HepG2 (cell line): ENCODE data around the gene SLC25A47. TPM values are rescaled to one million over a fixed set of nuclear protein-coding genes. Genes with fewer than 3 reads are reported as not detected.

Experiments used
- ARID4A ChIP-seq: sonication (generic); formaldehyde crosslinking; IDR thresholded peaks from 2 replicates; pipeline ENCODE4 v1.5.0; 2020; ENCODE audit warnings: mild to moderate bottlenecking, missing genetic modification reagents, borderline replicate concordance
- ATAD3A ChIP-seq: sonication (generic); formaldehyde crosslinking; IDR thresholded peaks from 2 replicates; pipeline ENCODE4 v1.4.0; 2020; ENCODE audit warnings: missing genetic modification reagents
- ATRX ChIP-seq: sonication (generic); formaldehyde crosslinking; IDR thresholded peaks from 2 replicates; pipeline ENCODE4 v1.4.0; 2020; ENCODE audit warnings: missing genetic modification reagents, borderline replicate concordance
- GMEB1 ChIP-seq: sonication (generic); formaldehyde crosslinking; IDR thresholded peaks from 2 replicates; pipeline ENCODE4 v1.5.1; 2020; ENCODE audit warnings: missing genetic modification reagents, mild to moderate bottlenecking, borderline replicate concordance
- HOXD1 ChIP-seq: sonication (generic); formaldehyde crosslinking; IDR thresholded peaks from 2 replicates; pipeline ENCODE4 v1.5.0; 2020; ENCODE audit warnings: missing genetic modification reagents
- KMT2A ChIP-seq: sonication (generic); formaldehyde crosslinking; IDR thresholded peaks from 2 replicates; pipeline ENCODE4 v1.4.0; 2020; ENCODE audit warnings: missing genetic modification reagents
- LBX2 ChIP-seq: sonication (generic); formaldehyde crosslinking; IDR thresholded peaks from 2 replicates; pipeline ENCODE4 v1.5.0; 2020; ENCODE audit warnings: missing genetic modification reagents, mild to moderate bottlenecking, borderline replicate concordance
- MLXIP ChIP-seq: sonication (generic); formaldehyde crosslinking; IDR thresholded peaks from 2 replicates; pipeline ENCODE4 v1.9.0; 2021; ENCODE audit warnings: missing genetic modification reagents, borderline replicate concordance
- ZBTB42 ChIP-seq: sonication (generic); formaldehyde crosslinking; IDR thresholded peaks from 2 replicates; pipeline ENCODE4 v1.5.0; 2020; ENCODE audit warnings: mild to moderate bottlenecking, missing genetic modification reagents
- ZNF235 ChIP-seq: sonication (generic); formaldehyde crosslinking; IDR thresholded peaks from 2 replicates; pipeline ENCODE4 v1.8.1; 2023; ENCODE audit warnings: mild to moderate bottlenecking, missing genetic modification reagents, borderline replicate concordance
- ZNF264 ChIP-seq: sonication (generic); formaldehyde crosslinking; IDR thresholded peaks from 2 replicates; pipeline ENCODE4 v1.4.0; 2020; ENCODE audit warnings: missing genetic modification reagents
- ZNF30 ChIP-seq: sonication (generic); formaldehyde crosslinking; IDR thresholded peaks from 2 replicates; pipeline ENCODE4 v1.5.0; 2020; ENCODE audit warnings: mild to moderate bottlenecking, missing genetic modification reagents
- ZNF674 ChIP-seq: sonication (generic); formaldehyde crosslinking; IDR thresholded peaks from 2 replicates; pipeline ENCODE4 v1.5.0; 2020; ENCODE audit warnings: low read depth, mild to moderate bottlenecking, missing genetic modification reagents
- ZNF710 ChIP-seq: sonication (generic); formaldehyde crosslinking; IDR thresholded peaks from 2 replicates; pipeline ENCODE4 v1.5.0; 2020; ENCODE audit warnings: mild to moderate bottlenecking, missing genetic modification reagents, borderline replicate concordance
- ZNF782 ChIP-seq: sonication (generic); formaldehyde crosslinking; IDR thresholded peaks from 2 replicates; pipeline ENCODE4 v1.4.0; 2020; ENCODE audit warnings: missing genetic modification reagents, mild to moderate bottlenecking, borderline replicate concordance
- ZNF83 ChIP-seq: sonication (generic); formaldehyde crosslinking; IDR thresholded peaks from 2 replicates; pipeline ENCODE4 v1.4.0; 2020; ENCODE audit warnings: missing genetic modification reagents, mild to moderate bottlenecking, borderline replicate concordance
- polyA plus RNA-seq, 8 experiments: library from polyadenylated mRNA; depleted of rRNA in 3 of 8; stranded (reverse) in 7 of 8; unstranded in 1 of 8; fragments of >200 nt; fragmentation: Illumina TruSeq in 4 of 8; extraction: Trizol in 4 of 8; gene quantifications; 2 replicates each; pipeline versions ENCODE4 v1.2.1 to v1.2.3, GENCODE V29; 2011 to 2016; ENCODE audit warnings: low read depth in 4 of 8, missing spikeins in 1 of 8, mixed read lengths in 1 of 8; ENCODE audit not compliant: insufficient read depth in 1 of 8
- total RNA-seq, 5 experiments: library from RNA; depleted of rRNA; stranded (reverse); fragments of >200 nt; fragmentation: Illumina TruSeq; extraction: Trizol; gene quantifications; 2 replicates each; pipeline ENCODE4 v1.2.3, GENCODE V29; 2016; ENCODE audit warnings: low read depth in 1 of 5

The SLC25A47 gene
- total and polyA plus RNA-seq, 2 of the 13 experiments (the other 11 are each of a cell fraction or from before 2014, with no cell fraction given), result 1.0 to 1.7 TPM

- TF ChIP-seq GMEB1 (CRISPR knock-in tag) (peak; percentile 66; the same call in 1 of the 2 replicates), ZNF782 (CRISPR knock-in tag) (0 out of 2 replicates have a peak, but pooled peaks have one; percentile 38), MLXIP (CRISPR knock-in tag) (no peak), ZBTB42 (CRISPR knock-in tag) (no peak), ZNF83 (no peak), ATAD3A (CRISPR knock-in tag) (no peak), LBX2 (CRISPR knock-in tag) (no peak; the same call in 1 of the 2 replicates), ZNF30 (CRISPR knock-in tag) (no peak), ATRX (no peak), ZNF674 (CRISPR knock-in tag) (no peak), KMT2A (CRISPR knock-in tag) (peak; percentile 64; the same call in 1 of the 2 replicates), ZNF235 (CRISPR knock-in tag) (no peak), HOXD1 (no peak; the same call in 1 of the 2 replicates), ARID4A (CRISPR knock-in tag) (peak; percentile 83), ZNF710 (CRISPR knock-in tag) (peak; percentile 57; the same call in 1 of the 2 replicates), ZNF264 (CRISPR knock-in tag) (no peak)
Measured at GRCh38 chr14:100306101-100306997, 16.8 kb upstream of the SLC25A47 start, which contains the start of gene SLC25A29 (continued).
